Smooth muscle cell (in vitro differentiated cells): Measurements from ENCODE around the gene MYH6. TPM values are rescaled to one million over a fixed set of nuclear protein-coding genes. Genes with fewer than 3 reads are reported as not detected.

Experiments used
- DNase-seq: peaks from one replicate; lab custom pipeline; 2025; ENCODE audit not compliant: unreplicated experiment; lab: John Stamatoyannopoulos, UW
- H2AFZ ChIP-seq: fragments of 200-600 bp; sonication (generic); 2 replicates; pipeline ENCODE4 v1.6.0; 2016; ENCODE audit warnings: antibody characterized with exemption, low read depth, mild to moderate bottlenecking
- H3F3A ChIP-seq: fragments of 200-600 bp; sonication (generic); 2 replicates; pipeline ENCODE4 v1.6.0; 2017; ENCODE audit warnings: antibody characterized with exemption, low read depth
- H3K27ac ChIP-seq: fragments of 200-600 bp; sonication (generic); 2 replicates; pipeline ENCODE4 v1.5.1; 2016; ENCODE audit warnings: low read depth, mild to moderate bottlenecking
- H3K27me3 ChIP-seq: fragments of 200-600 bp; sonication (generic); 2 replicates; pipeline ENCODE4 v1.6.1; 2016; ENCODE audit warnings: low read depth, mild to moderate bottlenecking
- H3K36me3 ChIP-seq: fragments of 200-600 bp; sonication (generic); 2 replicates; pipeline ENCODE4 v1.5.1; 2016; ENCODE audit warnings: low read depth
- H3K4me1 ChIP-seq: fragments of 200-600 bp; sonication (generic); 2 replicates; pipeline ENCODE4 v1.5.1; 2016; ENCODE audit warnings: low read depth
- H3K4me2 ChIP-seq: fragments of 200-600 bp; sonication (generic); 2 replicates; pipeline ENCODE4 v1.6.0; 2016; ENCODE audit warnings: mild to moderate bottlenecking
- H3K4me3 ChIP-seq: fragments of 200-600 bp; sonication (generic); 2 replicates; pipeline ENCODE4 v1.5.1; 2016; ENCODE audit warnings: mild to moderate bottlenecking
- H3K79me2 ChIP-seq: fragments of 200-600 bp; sonication (generic); 2 replicates; pipeline ENCODE4 v1.6.0; 2016; ENCODE audit warnings: low read depth, mild to moderate bottlenecking
- H3K9ac ChIP-seq: fragments of 200-600 bp; sonication (generic); 2 replicates; pipeline ENCODE4 v1.6.0; 2016; ENCODE audit warnings: low read depth
- H3K9me3 ChIP-seq: fragments of 200-600 bp; sonication (generic); replicated peaks from 2 replicates; pipeline ENCODE4 v1.5.1; 2016; ENCODE audit warnings: low read depth
- H4K20me1 ChIP-seq: fragments of 200-600 bp; sonication (generic); 2 replicates; pipeline ENCODE4 v1.6.0; 2016; ENCODE audit warnings: low read depth
- WGBS: methylation state at CpG from one replicate; pipeline ENCODE4 v1.1.7; 2016; ENCODE audit warnings: low lambda C conversion rate; 5-methylcytosine and 5-hydroxymethylcytosine counted together
- microRNA counts: library from miRNA; unstranded; fragments of <30 nt; microRNA quantifications from one replicate; lab custom pipeline; 2016
- microRNA-seq: library from miRNA; unstranded; fragments of <30 nt; microRNA quantifications from one replicate; pipeline ENCODE4, GENCODE V29; 2016; ENCODE audit warnings: borderline number of aligned reads
- polyA plus RNA-seq: library from polyadenylated mRNA; unstranded; fragments of >200 nt; fragmentation: Nextera tagmentation; extraction: Ambion mirVana; gene quantifications from 2 replicates; pipeline ENCODE4 v1.2.1, GENCODE V29; 2016
- small RNA-seq: library from RNA; depleted of rRNA; stranded (forward); fragments of <200 nt; gene quantifications from one replicate; pipeline ENCODE3, GENCODE V24; 2014
- total RNA-seq: library from RNA; depleted of rRNA; stranded (reverse); fragments of >200 nt; gene quantifications from 2 replicates; pipeline ENCODE4 v1.2.3, GENCODE V29; 2014
- TF ChIP-seq, protein P1 (sequence below): fragments of 200-600 bp; sonication (generic); IDR thresholded peaks from 2 replicates; pipeline ENCODE4 v1.5.1; 2017; ENCODE audit warnings: borderline replicate concordance, mild to moderate bottlenecking, antibody characterized with exemption; ENCODE audit not compliant: insufficient read depth, poor library complexity, severe bottlenecking

MYH6 gene
- total and polyA plus RNA-seq, 2 experiments from 2014 or later: 0.23 TPM; not detected in 1

GRCh38 chr14:23344481-23344880 lies 63.6 kb downstream of the MYH6 start:
- Histone ChIP-seq H2AFZ (no peak overlapping the region), H3K4me2 (no peak overlapping the region), H3K36me3 (no peaks in the 10 kb centered on the region), H4K20me1 (no peaks in the 10 kb centered on the region), H3K9ac (no peak overlapping the region), H3F3A (no peaks in the 10 kb centered on the region), H3K79me2 (no peaks in the 10 kb centered on the region), H3K27me3 (no peaks in the 10 kb centered on the region), H3K9me3 (no peaks in the 10 kb centered on the region), H3K27ac (no peak overlapping the region), H3K4me3 (no peak overlapping the region), H3K4me1 (no peaks in the 10 kb centered on the region)
- WGBS: 91% methylated on average over 3 of the region's 3 CpGs
- TF ChIP-seq, protein P1, sequence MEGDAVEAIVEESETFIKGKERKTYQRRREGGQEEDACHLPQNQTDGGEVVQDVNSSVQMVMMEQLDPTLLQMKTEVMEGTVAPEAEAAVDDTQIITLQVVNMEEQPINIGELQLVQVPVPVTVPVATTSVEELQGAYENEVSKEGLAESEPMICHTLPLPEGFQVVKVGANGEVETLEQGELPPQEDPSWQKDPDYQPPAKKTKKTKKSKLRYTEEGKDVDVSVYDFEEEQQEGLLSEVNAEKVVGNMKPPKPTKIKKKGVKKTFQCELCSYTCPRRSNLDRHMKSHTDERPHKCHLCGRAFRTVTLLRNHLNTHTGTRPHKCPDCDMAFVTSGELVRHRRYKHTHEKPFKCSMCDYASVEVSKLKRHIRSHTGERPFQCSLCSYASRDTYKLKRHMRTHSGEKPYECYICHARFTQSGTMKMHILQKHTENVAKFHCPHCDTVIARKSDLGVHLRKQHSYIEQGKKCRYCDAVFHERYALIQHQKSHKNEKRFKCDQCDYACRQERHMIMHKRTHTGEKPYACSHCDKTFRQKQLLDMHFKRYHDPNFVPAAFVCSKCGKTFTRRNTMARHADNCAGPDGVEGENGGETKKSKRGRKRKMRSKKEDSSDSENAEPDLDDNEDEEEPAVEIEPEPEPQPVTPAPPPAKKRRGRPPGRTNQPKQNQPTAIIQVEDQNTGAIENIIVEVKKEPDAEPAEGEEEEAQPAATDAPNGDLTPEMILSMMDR: no peak
- DNase-seq: no peak

GRCh38 chr14:23339506-23340268 lies 68.4 kb downstream of the MYH6 start:
- Histone ChIP-seq H3F3A (no peaks in the 10 kb centered on the region), H3K9ac (no peak overlapping the region), H3K36me3 (no peaks in the 10 kb centered on the region), H3K4me3 (no peak overlapping the region), H2AFZ (no peak overlapping the region), H3K27me3 (no peaks in the 10 kb centered on the region), H3K4me2 (no peak overlapping the region), H4K20me1 (no peaks in the 10 kb centered on the region), H3K79me2 (no peaks in the 10 kb centered on the region), H3K9me3 (no peaks in the 10 kb centered on the region), H3K4me1 (no peaks in the 10 kb centered on the region), H3K27ac (no peak overlapping the region)
- TF ChIP-seq, protein P1: no peak
- WGBS: 88% methylated on average over 1 of the region's 1 CpG
- no peak for DNase-seq

DNA sequence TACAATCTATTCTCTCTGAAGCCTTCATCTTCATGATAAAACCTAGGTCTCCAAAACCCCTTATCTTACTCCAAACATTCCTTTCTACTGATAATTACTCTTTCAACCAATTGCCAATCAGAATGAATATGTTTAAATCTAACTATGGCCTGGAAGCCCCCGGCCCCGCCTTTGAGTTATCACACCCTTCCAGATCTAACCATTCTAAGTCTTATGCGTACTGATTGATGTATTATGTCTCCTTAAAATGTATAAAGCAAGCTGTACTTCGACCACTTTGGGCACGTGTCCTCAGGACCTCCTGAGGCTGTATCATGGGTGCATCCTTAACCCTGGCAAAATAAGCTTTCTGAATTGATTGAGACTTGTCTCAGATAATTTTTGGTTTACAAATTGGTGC lies 72.5 kb downstream of the MYH6 start:
- H4K20me1 ChIP-seq: no peaks in the 10 kb centered on the region
- H3K4me3 ChIP-seq: no peak overlapping the region
- H3K4me2 ChIP-seq: no peak overlapping the region
- H3K79me2 ChIP-seq: no peaks in the 10 kb centered on the region
- no peak overlapping the region for H2AFZ ChIP-seq
- TF ChIP-seq, protein P1: no peak
- H3K27me3 ChIP-seq: no peaks in the 10 kb centered on the region
- H3K4me1 ChIP-seq: no peaks in the 10 kb centered on the region
- H3K9ac ChIP-seq: no peak overlapping the region
- no peak for DNase-seq
- H3K9me3 ChIP-seq: no peaks in the 10 kb centered on the region
- WGBS: 92% methylated on average over 5 of the region's 5 CpGs
- no peak overlapping the region for H3K27ac ChIP-seq
- H3K36me3 ChIP-seq: no peaks in the 10 kb centered on the region
- no peaks in the 10 kb centered on the region for H3F3A ChIP-seq

MicroRNA genes within 50 kb of the gene (microRNA counts, 767-probe panel; counts per million panel counts)
- microRNA hsa-miR-208a (lab: Ali Mortazavi, UCI) (183 counts per million), microRNA hsa-miR-208b (lab: Ali Mortazavi, UCI) (183 counts per million)

Small RNA genes lying within 50 kb of the gene (microRNA-seq; reads per million reads assigned to microRNA genes)
- gene MIR208A (not detected), gene MIR208B (not detected)

Small RNA genes lying within 50 kb of the gene (small RNA-seq; reads per million reads assigned to genes)
- gene MIR208A (not detected), gene MIR208B (not detected)

Other genes starting within 250 kb of the MYH6 start
- gene SLC7A8, start 224.6 kb downstream of the MYH6 start, total RNA-seq: 16.4 and 18.9 TPM in 2 replicates
- gene SLC7A8, start 224.6 kb downstream of the MYH6 start, polyA plus RNA-seq: 26.0 and 29.1 TPM in 2 replicates
- not detected in 2 replicates for gene RNF212B, start 170.3 kb downstream of the MYH6 start, total RNA-seq
- not detected in 2 replicates for gene RNF212B, start 170.3 kb downstream of the MYH6 start, polyA plus RNA-seq
- gene HOMEZ, start 122.1 kb downstream of the MYH6 start, total RNA-seq: 5.0 and 5.4 TPM in 2 replicates
- gene HOMEZ, start 122.1 kb downstream of the MYH6 start, polyA plus RNA-seq: 4.9 and 5.1 TPM in 2 replicates
- gene PPP1R3E, start 105.4 kb downstream of the MYH6 start, total RNA-seq: 1.7 and 2.0 TPM in 2 replicates
- 0.71 and 1.5 TPM in 2 replicates for gene PPP1R3E, start 105.4 kb downstream of the MYH6 start, polyA plus RNA-seq
- gene BCL2L2, start 101.4 kb downstream of the MYH6 start, total RNA-seq: 11.7 and 13.2 TPM in 2 replicates
- 1.6 and 2.0 TPM in 2 replicates for gene BCL2L2, start 101.4 kb downstream of the MYH6 start, polyA plus RNA-seq
- 48.3 and 52.3 TPM in 2 replicates for gene PABPN1, start 86.8 kb downstream of the MYH6 start, total RNA-seq
- 139 and 156 TPM in 2 replicates for gene PABPN1, start 86.8 kb downstream of the MYH6 start, polyA plus RNA-seq
- 70.3 and 81.0 TPM in 2 replicates for gene SLC22A17, start 55.4 kb downstream of the MYH6 start, total RNA-seq
- gene SLC22A17, start 55.4 kb downstream of the MYH6 start, polyA plus RNA-seq: 127 and 134 TPM in 2 replicates
- 16.2 and 23.9 TPM in 2 replicates for gene EFS, start 43.1 kb downstream of the MYH6 start, total RNA-seq
- 41.3 and 43.9 TPM in 2 replicates for gene EFS, start 43.1 kb downstream of the MYH6 start, polyA plus RNA-seq
- not detected in 2 replicates for gene IL25, start 35.5 kb downstream of the MYH6 start, total RNA-seq
- not detected in 2 replicates for gene IL25, start 35.5 kb downstream of the MYH6 start, polyA plus RNA-seq
- gene CMTM5, start 31.2 kb downstream of the MYH6 start, total RNA-seq: not detected in 2 replicates
- 0.59 TPM in 1 of 2 replicates, not detected in the other for gene CMTM5, start 31.2 kb downstream of the MYH6 start, polyA plus RNA-seq
- not detected in 2 replicates for gene MYH7, start 27.4 kb upstream of the MYH6 start, total RNA-seq
- gene MYH7, start 27.4 kb upstream of the MYH6 start, polyA plus RNA-seq: 0.02 TPM in 1 of 2 replicates, not detected in the other
- 43.2 and 52.0 TPM in 2 replicates for gene NGDN, start 61.4 kb upstream of the MYH6 start, total RNA-seq
- 58.0 and 59.6 TPM in 2 replicates for gene NGDN, start 61.4 kb upstream of the MYH6 start, polyA plus RNA-seq
- 0.13 and 0.27 TPM in 2 replicates for gene ZFHX2, start 143.5 kb upstream of the MYH6 start, total RNA-seq
- 1.4 and 1.6 TPM in 2 replicates for gene ZFHX2, start 143.5 kb upstream of the MYH6 start, polyA plus RNA-seq
- 5.7 and 10.2 TPM in 2 replicates for gene THTPA, start 148.0 kb upstream of the MYH6 start, total RNA-seq
- 6.1 and 7.3 TPM in 2 replicates for gene THTPA, start 148.0 kb upstream of the MYH6 start, polyA plus RNA-seq
- gene AP1G2, start 159.5 kb upstream of the MYH6 start, total RNA-seq: 45.4 and 59.3 TPM in 2 replicates
- 62.4 and 109 TPM in 2 replicates for gene AP1G2, start 159.5 kb upstream of the MYH6 start, polyA plus RNA-seq
- 0.54 and 2.4 TPM in 2 replicates for gene JPH4, start 170.5 kb upstream of the MYH6 start, total RNA-seq
- not detected in 2 replicates for gene JPH4, start 170.5 kb upstream of the MYH6 start, polyA plus RNA-seq
- 0.36 and 3.7 TPM in 2 replicates for gene DHRS2, start 228.1 kb upstream of the MYH6 start, total RNA-seq
- 1.4 and 3.9 TPM in 2 replicates for gene DHRS2, start 228.1 kb upstream of the MYH6 start, polyA plus RNA-seq